K562 (cell line): ENCODE data around the gene MYO15B. TPM values are rescaled to one million over a fixed set of nuclear protein-coding genes. Genes with fewer than 3 reads are reported as not detected.

ENCODE experiments used
- BRD4 ChIP-seq: fragments of 200-600 bp; sonication (generic); IDR thresholded peaks from 2 replicates; pipeline ENCODE4 v1.6.1; 2017; ENCODE audit warnings: inconsistent platforms
- GABPB1 ChIP-seq: sonication (generic); formaldehyde crosslinking; IDR thresholded peaks from 2 replicates; pipeline ENCODE4 v1.8.0; 2022; ENCODE audit warnings: mild to moderate bottlenecking, missing genetic modification reagents
- HDAC1 ChIP-seq, 2 experiments: fragments of 450-650 bp; IDR thresholded peaks; 2 replicates each; pipeline ENCODE4 v1.6.1; 2016 to 2017; ENCODE audit warnings: inconsistent platforms in 1 of 2, mild to moderate bottlenecking in 1 of 2, moderate library complexity in 1 of 2
- HDAC2 ChIP-seq: fragments of 450-650 bp; IDR thresholded peaks from 2 replicates; pipeline ENCODE4 v1.6.1; 2016; ENCODE audit warnings: mild to moderate bottlenecking
- KHSRP ChIP-seq: fragments of 450-650 bp; IDR thresholded peaks from 2 replicates; pipeline ENCODE4 v1.6.1; 2017
- RAD21 ChIP-seq, 2 experiments: fragments of 250-450 bp in 1 of 2; fragments of 450-650 bp in 1 of 2; sonication (Bioruptor Pico) in 1 of 2; formaldehyde crosslinking in 1 of 2; IDR thresholded peaks in 1 of 2; conservative IDR thresholded peaks in 1 of 2; 2 replicates each; pipeline versions ENCODE4 v1.4.0 to v1.8.0; 2020 to 2022; ENCODE audit warnings: mild to moderate bottlenecking in 2 of 2, moderate library complexity in 1 of 2
- SPI1 ChIP-seq: IDR thresholded peaks from 2 replicates; pipeline ENCODE4 v1.6.1; 2011; ENCODE audit warnings: low read depth, low read length, control low read depth, borderline replicate concordance
- ZNF133 ChIP-seq: fragments of 250-450 bp; sonication (Bioruptor Pico); IDR thresholded peaks from 2 replicates; pipeline ENCODE4 v1.4.0; 2020; ENCODE audit warnings: mild to moderate bottlenecking
- ZNF134 ChIP-seq: fragments of 250-450 bp; sonication (Bioruptor Pico); conservative IDR thresholded peaks from 2 replicates; pipeline ENCODE4 v1.4.0; 2020
- ZNF217 ChIP-seq: sonication (generic); formaldehyde crosslinking; IDR thresholded peaks from 2 replicates; pipeline ENCODE4 v1.8.0; 2022; ENCODE audit warnings: mild to moderate bottlenecking, missing genetic modification reagents
- ZNF263 ChIP-seq: sonication (generic); formaldehyde crosslinking; IDR thresholded peaks from 2 replicates; pipeline ENCODE4 v1.8.0; 2022; ENCODE audit warnings: mild to moderate bottlenecking, missing genetic modification reagents, borderline replicate concordance
- polyA plus RNA-seq, 8 experiments: library from polyadenylated mRNA; depleted of rRNA in 4 of 8; stranded (reverse) in 5 of 8; unstranded in 3 of 8; fragments of >200 nt; fragmentation: Nextera tagmentation in 2 of 8; fragmentation: Illumina TruSeq in 1 of 8; extraction: Ambion mirVana in 2 of 8; extraction: Trizol in 1 of 8; gene quantifications; 2 replicates each; pipeline versions ENCODE4 v1.2.1 to v1.2.3, GENCODE V29; 2011 to 2014; ENCODE audit warnings: inconsistent platforms in 1 of 8, missing spikeins in 1 of 8
- total RNA-seq, 7 experiments: library from RNA; depleted of rRNA in 6 of 7; stranded (reverse); fragments of >200 nt in 6 of 7; fragmentation: Illumina TruSeq in 2 of 7; extraction: Trizol in 2 of 7; gene quantifications; 2 replicates each; pipeline versions ENCODE4 v1.2.1 to v1.2.3, GENCODE V29; 2011 to 2021; ENCODE audit warnings: low replicate concordance in 1 of 7
- TF ChIP-seq, protein P1 (sequence below): fragments of 250-450 bp; sonication (Bioruptor Pico); IDR thresholded peaks from 2 replicates; pipeline ENCODE4 v1.8.0; 2021; ENCODE audit warnings: moderate library complexity, mild to moderate bottlenecking, inconsistent platforms
- TF ChIP-seq, protein P2 (sequence below): fragments of 250-450 bp; sonication (Bioruptor Pico); IDR thresholded peaks from 2 replicates; pipeline ENCODE4 v1.4.0; 2020
- TF ChIP-seq, protein P3 (sequence below): sonication (generic); formaldehyde crosslinking; IDR thresholded peaks from 2 replicates; pipeline ENCODE4 v1.4.0; 2020; ENCODE audit warnings: mild to moderate bottlenecking, missing genetic modification reagents
- TF ChIP-seq, protein P4 (sequence below): fragments of 250-450 bp; sonication (Bioruptor Pico); IDR thresholded peaks from 2 replicates; pipeline ENCODE4 v1.8.0; 2021; ENCODE audit warnings: moderate library complexity, mild to moderate bottlenecking, inconsistent platforms
- TF ChIP-seq, protein P5 (sequence below): sonication (generic); formaldehyde crosslinking; IDR thresholded peaks from 2 replicates; pipeline ENCODE4 v1.8.1; 2023; ENCODE audit warnings: mild to moderate bottlenecking, missing genetic modification reagents

The MYO15B gene
- total and polyA plus RNA-seq, 9 of the 15 experiments (the other 6 are each of a cell fraction or from before 2014, with no cell fraction given), result 0.05 to 3.1 (median 0.83) TPM; not detected in 2

DNA sequence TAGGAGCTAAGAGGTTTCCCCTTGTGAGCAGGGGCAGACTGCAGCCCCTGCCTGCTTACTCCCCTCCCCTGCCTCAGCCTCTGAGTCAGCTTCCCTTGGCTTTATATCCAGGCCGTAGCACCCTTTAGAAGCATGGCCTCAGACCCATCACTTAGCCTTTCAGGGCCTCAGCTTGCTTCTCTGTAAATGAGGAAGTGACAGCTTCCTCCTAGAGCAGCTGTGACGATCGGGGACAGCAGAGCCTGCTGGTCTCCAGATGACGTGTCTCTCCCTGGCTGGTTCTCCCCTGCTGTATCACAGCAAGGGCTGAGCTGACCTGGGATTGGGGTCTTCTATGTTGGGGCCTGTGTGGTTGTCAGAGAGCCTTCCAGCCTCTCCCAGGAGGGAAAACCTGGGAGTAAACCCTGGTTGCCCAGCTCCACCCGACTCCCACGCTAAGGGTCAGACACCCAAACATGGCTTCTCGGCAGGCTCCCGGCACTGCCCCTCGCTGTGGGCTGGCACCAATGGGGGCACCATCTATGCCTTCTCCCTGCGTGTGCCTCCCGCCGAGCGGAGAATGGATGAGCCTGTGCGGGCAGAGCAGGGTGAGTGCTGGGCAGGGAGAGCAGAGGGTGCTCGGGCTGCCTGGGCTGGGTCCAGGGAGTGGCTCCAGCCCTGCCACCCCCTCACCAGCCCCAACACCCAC, 16.3 kb upstream of the MYO15B start (continued):
- TF ChIP-seq, protein P1, sequence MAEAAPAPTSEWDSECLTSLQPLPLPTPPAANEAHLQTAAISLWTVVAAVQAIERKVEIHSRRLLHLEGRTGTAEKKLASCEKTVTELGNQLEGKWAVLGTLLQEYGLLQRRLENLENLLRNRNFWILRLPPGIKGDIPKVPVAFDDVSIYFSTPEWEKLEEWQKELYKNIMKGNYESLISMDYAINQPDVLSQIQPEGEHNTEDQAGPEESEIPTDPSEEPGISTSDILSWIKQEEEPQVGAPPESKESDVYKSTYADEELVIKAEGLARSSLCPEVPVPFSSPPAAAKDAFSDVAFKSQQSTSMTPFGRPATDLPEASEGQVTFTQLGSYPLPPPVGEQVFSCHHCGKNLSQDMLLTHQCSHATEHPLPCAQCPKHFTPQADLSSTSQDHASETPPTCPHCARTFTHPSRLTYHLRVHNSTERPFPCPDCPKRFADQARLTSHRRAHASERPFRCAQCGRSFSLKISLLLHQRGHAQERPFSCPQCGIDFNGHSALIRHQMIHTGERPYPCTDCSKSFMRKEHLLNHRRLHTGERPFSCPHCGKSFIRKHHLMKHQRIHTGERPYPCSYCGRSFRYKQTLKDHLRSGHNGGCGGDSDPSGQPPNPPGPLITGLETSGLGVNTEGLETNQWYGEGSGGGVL (CRISPR knock-in tag), result no peak
- TF ChIP-seq RAD21 (CRISPR knock-in tag; conservative IDR thresholded peaks at IDR 0.05 in 1 of 2, IDR thresholded peaks at IDR 0.05 in 1 of 2), result no peak
- no peak for TF ChIP-seq ZNF134 (CRISPR knock-in tag)
- no peak for TF ChIP-seq HDAC2
- TF ChIP-seq, protein P2, sequence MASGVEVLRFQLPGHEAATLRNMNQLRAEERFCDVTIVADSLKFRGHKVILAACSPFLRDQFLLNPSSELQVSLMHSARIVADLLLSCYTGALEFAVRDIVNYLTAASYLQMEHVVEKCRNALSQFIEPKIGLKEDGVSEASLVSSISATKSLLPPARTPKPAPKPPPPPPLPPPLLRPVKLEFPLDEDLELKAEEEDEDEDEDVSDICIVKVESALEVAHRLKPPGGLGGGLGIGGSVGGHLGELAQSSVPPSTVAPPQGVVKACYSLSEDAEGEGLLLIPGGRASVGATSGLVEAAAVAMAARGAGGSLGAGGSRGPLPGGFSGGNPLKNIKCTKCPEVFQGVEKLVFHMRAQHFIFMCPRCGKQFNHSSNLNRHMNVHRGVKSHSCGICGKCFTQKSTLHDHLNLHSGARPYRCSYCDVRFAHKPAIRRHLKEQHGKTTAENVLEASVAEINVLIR (CRISPR knock-in tag), result peak; percentile 29; the same call in 1 of the 2 replicates
- TF ChIP-seq GABPB1 (CRISPR knock-in tag), result peak; percentile 83
- TF ChIP-seq BRD4, result no peak
- TF ChIP-seq HDAC1 (IDR thresholded peaks at IDR 0.05), result no peak
- TF ChIP-seq SPI1, result peak; percentile 100
- no peak for TF ChIP-seq KHSRP
- TF ChIP-seq, protein P3, sequence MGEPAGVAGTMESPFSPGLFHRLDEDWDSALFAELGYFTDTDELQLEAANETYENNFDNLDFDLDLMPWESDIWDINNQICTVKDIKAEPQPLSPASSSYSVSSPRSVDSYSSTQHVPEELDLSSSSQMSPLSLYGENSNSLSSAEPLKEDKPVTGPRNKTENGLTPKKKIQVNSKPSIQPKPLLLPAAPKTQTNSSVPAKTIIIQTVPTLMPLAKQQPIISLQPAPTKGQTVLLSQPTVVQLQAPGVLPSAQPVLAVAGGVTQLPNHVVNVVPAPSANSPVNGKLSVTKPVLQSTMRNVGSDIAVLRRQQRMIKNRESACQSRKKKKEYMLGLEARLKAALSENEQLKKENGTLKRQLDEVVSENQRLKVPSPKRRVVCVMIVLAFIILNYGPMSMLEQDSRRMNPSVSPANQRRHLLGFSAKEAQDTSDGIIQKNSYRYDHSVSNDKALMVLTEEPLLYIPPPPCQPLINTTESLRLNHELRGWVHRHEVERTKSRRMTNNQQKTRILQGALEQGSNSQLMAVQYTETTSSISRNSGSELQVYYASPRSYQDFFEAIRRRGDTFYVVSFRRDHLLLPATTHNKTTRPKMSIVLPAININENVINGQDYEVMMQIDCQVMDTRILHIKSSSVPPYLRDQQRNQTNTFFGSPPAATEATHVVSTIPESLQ, result no peak
- no peak for TF ChIP-seq ZNF133 (CRISPR knock-in tag)
- TF ChIP-seq, protein P4, sequence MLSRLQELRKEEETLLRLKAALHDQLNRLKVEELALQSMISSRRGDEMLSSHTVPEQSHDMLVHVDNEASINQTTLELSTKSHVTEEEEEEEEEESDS (CRISPR knock-in tag), result no peak
- TF ChIP-seq ZNF217 (CRISPR knock-in tag), result no peak
- no peak for TF ChIP-seq ZNF263 (CRISPR knock-in tag)
- TF ChIP-seq, protein P5, sequence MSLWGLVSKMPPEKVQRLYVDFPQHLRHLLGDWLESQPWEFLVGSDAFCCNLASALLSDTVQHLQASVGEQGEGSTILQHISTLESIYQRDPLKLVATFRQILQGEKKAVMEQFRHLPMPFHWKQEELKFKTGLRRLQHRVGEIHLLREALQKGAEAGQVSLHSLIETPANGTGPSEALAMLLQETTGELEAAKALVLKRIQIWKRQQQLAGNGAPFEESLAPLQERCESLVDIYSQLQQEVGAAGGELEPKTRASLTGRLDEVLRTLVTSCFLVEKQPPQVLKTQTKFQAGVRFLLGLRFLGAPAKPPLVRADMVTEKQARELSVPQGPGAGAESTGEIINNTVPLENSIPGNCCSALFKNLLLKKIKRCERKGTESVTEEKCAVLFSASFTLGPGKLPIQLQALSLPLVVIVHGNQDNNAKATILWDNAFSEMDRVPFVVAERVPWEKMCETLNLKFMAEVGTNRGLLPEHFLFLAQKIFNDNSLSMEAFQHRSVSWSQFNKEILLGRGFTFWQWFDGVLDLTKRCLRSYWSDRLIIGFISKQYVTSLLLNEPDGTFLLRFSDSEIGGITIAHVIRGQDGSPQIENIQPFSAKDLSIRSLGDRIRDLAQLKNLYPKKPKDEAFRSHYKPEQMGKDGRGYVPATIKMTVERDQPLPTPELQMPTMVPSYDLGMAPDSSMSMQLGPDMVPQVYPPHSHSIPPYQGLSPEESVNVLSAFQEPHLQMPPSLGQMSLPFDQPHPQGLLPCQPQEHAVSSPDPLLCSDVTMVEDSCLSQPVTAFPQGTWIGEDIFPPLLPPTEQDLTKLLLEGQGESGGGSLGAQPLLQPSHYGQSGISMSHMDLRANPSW (CRISPR knock-in tag), result no peak
